ENCODE results near the gene SURF6.
"Not testable (repeated sequence)": the region's sequence is repeated elsewhere in the genome, so short reads cannot be mapped to it uniquely, and the experiment has no call there.

The SURF6 gene

DNA sequence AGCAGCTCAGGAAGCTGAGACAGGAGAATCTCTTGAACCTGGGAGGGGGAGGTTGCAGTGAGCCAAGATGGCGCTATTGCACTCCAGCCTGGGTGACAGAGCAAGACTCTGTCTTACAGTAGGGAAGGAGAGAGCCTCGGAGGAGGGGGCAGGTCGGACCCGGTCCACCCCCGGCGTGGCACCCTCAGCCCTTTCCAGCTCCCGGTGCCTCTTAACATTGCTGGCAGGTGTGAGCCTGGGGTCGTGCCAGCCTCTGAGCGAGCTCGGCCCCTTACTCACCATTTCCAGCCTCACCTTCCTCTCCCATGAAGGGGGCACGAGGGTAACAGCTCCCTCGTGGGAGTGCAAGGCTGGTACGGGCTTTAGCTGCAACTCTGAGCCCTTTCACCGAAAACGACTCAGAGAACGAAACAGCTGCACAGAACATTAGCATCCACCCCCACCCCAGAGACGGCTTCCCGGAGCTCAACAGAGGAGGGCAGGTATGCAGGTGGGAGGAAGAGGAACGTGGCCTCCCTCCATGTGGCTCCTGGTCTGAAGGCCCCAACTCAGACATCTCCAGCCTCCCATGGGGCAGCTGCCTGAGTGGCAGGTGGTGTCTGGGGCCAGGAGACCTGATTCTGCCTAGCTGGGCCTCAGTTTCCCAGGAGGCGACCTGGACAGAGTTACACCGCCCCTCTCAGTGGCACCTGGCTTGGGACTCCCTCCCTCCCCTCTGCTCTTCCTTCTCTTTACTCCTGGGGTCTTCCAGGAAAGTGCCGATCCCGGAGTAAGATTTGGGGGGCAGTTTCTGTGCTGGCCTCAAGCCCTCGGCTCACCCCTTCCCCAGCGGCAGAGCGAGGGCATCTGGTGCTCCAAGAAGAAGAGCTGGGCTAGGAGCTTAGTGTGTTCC is 32.5 kb downstream of the SURF6 start:
- H3K4me3 ChIP-seq (ENCODE audit: low read depth, low read length): no peak overlapping the region
- TF ChIP-seq, protein P1, sequence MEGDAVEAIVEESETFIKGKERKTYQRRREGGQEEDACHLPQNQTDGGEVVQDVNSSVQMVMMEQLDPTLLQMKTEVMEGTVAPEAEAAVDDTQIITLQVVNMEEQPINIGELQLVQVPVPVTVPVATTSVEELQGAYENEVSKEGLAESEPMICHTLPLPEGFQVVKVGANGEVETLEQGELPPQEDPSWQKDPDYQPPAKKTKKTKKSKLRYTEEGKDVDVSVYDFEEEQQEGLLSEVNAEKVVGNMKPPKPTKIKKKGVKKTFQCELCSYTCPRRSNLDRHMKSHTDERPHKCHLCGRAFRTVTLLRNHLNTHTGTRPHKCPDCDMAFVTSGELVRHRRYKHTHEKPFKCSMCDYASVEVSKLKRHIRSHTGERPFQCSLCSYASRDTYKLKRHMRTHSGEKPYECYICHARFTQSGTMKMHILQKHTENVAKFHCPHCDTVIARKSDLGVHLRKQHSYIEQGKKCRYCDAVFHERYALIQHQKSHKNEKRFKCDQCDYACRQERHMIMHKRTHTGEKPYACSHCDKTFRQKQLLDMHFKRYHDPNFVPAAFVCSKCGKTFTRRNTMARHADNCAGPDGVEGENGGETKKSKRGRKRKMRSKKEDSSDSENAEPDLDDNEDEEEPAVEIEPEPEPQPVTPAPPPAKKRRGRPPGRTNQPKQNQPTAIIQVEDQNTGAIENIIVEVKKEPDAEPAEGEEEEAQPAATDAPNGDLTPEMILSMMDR (IDR thresholded peaks at IDR 0.05; ENCODE audit: low read depth, low read length, missing control alignments): no peak
- no peak for DNase-seq (ENCODE audit: low read depth)

DNA sequence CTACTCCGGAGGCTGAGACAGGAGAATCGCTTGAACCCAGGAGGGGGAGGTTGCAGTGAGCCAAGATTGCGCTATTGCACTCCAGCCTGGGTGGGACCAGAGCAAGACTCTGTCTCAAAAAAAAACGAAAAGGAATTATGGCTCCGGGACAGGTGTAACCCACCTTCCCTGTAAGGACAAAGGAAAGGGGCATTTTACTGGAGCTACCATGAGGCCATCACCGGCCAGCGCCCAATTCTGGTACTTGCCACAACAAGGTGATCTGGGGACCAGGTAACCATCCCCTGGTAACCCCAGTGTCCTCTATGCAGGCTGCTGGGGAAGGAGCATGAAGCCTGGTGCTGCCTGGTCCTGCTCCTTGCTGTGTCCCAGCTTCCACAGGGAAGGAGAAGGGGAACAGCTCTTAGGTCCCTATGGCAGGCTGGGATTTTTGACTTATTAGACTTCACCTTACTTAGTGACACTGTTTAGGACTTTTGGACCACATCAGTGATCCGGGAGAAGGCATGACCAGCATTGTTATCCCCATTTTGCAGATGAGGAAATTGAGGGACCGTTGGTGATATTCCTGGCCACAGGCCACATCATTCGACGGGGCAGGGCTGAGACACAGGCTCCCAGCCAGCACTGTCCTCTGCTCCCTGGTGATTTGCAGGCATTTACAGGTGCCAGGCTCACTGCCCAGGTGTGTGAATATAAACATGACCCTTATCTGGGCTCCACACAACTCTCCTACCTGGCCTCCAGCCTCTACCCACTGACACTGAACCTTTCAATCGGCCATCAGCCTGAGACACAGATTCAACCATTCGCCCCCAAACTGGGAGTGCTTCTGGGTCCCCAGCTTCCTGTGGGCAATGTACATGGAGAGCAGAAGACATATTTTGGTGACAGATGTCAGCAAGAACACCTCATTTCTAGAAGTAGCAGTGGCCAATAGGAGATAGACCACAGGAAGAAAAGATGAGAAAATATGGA is 34.4 kb downstream of the SURF6 start:
- DNase-seq (ENCODE audit: low read depth): no peak
- TF ChIP-seq, protein P1 (IDR thresholded peaks at IDR 0.05; ENCODE audit: low read depth, low read length, missing control alignments): no peak
- no peak overlapping the region for H3K4me3 ChIP-seq (ENCODE audit: low read depth, low read length)

DNA sequence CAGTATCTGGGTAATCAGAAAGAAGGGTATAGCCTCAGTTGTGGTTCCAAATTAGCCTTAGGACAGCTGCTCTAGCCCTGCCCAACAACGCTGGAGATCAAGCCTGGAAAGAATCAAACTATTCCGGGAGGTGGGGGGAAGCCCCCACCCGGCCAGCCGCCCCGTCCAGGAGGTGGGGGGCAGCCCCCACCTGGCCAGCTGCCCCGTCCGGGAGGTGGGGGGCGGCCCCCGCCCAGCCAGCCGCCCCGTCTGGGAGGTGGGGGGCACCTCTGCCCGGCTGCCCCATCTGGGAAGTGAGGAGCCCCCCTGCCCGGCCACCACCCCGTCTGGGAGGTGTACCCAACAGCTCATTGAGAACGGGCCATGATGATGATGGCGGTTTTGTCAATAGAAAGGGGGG is 36.0 kb downstream of the SURF6 start:
- not testable (repeated sequence) for H3K4me3 ChIP-seq (ENCODE audit: low read depth, low read length); DNase-seq (ENCODE audit: low read depth)

DNA sequence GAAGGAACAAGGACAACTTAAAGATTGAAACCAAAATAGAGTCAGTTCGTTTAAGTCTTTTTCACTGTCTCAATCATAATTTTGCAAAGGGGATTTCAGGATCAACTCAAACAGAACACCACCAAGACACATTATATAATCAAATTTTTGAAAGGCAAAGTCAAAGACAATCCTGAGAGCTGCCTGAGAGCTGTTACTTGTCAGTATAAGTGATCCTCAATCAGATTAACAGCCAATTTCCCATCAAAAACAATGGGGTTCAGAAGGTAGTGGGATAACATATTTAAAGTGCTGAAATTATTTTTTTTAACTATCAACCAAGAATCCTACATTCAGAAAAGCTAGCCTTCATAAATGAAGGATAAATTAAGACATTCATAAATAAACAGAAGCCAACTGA is 41.7 kb downstream of the SURF6 start:
- no peak for DNase-seq (ENCODE audit: low read depth)
- TF ChIP-seq, protein P1 (IDR thresholded peaks at IDR 0.05; ENCODE audit: low read depth, low read length, missing control alignments): no peak
- no peak overlapping the region for H3K4me3 ChIP-seq (ENCODE audit: low read depth, low read length)

DNA sequence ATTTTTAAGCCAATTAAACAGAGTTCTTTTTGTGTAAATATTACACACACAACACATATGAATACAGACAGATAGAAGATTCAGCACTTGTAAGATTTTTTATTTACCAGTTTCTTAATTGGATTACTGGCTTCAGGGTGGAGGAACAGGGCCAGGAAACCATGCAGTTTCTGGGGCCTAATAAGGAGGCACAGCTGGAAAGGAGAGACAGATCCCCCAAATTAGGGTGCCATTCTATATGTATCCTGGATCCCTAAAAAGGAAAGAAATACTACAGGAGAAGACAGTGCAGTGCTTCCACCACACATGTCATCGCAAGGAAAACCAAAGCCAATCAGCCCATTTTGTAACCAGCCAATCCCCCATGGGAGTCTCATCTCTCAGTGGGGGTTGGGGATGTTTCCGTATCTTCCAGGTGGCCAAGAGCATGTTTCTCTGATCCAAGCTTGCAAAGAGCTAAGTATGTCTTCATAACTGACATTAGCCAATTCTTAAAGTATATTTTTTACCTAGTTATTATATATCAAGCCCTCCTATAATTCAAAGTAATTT is 45.2 kb downstream of the SURF6 start:
- no peak overlapping the region for H3K4me3 ChIP-seq (ENCODE audit: low read depth, low read length)
- DNase-seq (ENCODE audit: low read depth): no peak
- TF ChIP-seq, protein P1 (IDR thresholded peaks at IDR 0.05; ENCODE audit: low read depth, low read length, missing control alignments): no peak

DNA sequence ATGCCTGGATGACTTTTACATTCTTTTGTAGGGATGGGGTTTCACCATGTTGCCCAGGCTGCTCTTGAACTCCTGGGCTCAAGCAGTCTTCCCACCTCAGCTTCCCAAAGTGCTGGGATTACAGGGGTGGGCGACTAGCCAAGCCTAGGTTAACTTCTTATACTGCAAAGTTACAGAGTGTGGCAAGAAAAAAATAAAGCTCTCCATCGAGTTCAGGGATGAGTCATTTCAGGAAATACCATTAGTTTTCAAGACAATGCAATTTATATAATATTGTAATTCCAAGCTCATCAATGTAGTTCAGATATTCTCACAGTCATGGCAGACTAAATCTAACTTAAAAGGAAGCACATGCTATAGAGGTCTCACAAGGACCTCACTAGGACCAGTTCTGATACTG is 49.5 kb downstream of the SURF6 start:
- no peak overlapping the region for H3K4me3 ChIP-seq (ENCODE audit: low read depth, low read length)
- no peak for DNase-seq (ENCODE audit: low read depth)
- TF ChIP-seq, protein P1 (IDR thresholded peaks at IDR 0.05; ENCODE audit: low read depth, low read length, missing control alignments): no peak

DNA sequence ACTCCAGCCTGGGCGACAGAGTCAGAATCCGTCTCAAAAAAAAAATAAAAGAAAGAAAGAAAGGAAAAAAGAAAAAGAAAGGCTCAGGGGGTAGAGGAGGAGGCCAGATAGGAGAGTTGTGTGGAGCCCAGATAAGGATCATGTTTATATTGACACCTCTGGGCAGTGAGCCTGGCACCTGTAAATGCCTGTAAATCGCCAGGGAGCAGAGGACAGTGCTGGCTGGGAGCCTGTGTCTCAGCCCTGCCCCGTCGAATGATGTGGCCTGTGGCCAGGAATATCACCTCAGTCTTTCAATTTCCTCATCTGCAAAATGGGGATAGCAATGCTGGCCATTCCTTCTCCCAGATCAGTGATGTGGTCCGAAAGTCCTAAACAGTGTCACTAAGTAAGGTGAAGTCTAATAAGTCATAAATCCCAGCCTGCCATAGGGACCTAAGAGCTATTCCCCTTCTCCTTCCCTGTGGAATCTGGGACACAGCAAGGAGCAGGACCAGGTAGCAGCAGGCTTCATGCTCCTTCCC is 50.7 kb downstream of the SURF6 start:
- TF ChIP-seq, protein P1 (IDR thresholded peaks at IDR 0.05; ENCODE audit: low read depth, low read length, missing control alignments): no peak
- no peak for DNase-seq (ENCODE audit: low read depth)
- H3K4me3 ChIP-seq (ENCODE audit: low read depth, low read length): no peak overlapping the region
